ENCODE measurements around the gene ZBTB47.

Gene ZBTB47

DNA sequence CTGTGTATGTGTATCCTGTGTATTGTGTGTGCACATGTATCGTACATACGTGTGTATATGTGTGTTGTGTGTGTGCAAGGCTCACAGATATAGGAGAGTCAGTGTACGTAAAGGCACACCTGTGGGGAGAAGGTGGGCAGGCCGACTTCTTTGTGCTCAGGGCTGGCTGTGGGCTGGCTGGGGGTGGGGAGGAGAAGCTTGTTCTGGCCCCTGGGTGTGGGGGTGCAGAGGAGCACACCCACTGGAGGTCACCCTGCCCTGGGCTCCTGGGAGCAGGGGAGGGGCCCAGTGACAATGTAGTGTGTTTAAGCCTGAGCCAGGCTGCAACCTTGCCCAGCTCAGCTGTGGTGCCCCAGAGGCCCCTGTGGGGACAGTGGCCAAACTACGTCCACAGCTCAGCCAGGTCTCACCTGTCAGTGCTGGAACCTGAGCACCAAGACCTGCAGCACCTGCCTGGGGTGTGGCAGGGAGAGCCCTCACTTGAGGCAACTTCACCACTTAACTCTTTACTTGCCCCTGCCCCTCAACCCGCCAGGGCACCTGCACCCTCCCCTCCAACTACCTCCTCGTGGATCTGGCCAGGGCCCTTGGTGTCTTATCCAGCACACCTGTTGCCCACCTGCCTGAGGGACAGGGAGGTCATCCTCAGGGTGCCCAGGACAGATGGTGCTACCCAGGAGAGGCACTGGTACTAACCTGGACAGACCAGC is 51.7 kb downstream of the ZBTB47 start:
- H3K4me2 ChIP-seq (ENCODE audit: low read depth, low read length, poor library complexity, severe bottlenecking): no peak overlapping the region
- H3K4me1 ChIP-seq (ENCODE audit: insufficient read depth, low read length, poor library complexity, severe bottlenecking): no peaks in the 10 kb centered on the region
- H3K79me2 ChIP-seq (ENCODE audit: insufficient read depth, low read length): no peaks in the 10 kb centered on the region
- H3K27me3 ChIP-seq (ENCODE audit: insufficient read depth, low read length, poor library complexity, severe bottlenecking): no peaks in the 10 kb centered on the region
- H4K20me1 ChIP-seq (ENCODE audit: insufficient read depth, low read length, poor library complexity, severe bottlenecking): no peaks in the 10 kb centered on the region
- H3K9me3 ChIP-seq (ENCODE audit: insufficient read depth, low read depth, low read length): no peaks in the 10 kb centered on the region
- H3K9me2 ChIP-seq (replicated peaks; ENCODE audit: low read depth, low read length): no peaks in the 10 kb centered on the region
- H3K36me3 ChIP-seq (ENCODE audit: insufficient read depth, low read length): no peaks in the 10 kb centered on the region
- no peak overlapping the region for H3K9ac ChIP-seq (ENCODE audit: low read depth, low read length, poor library complexity, severe bottlenecking)
- H3F3A ChIP-seq (ENCODE audit: low read depth): no peaks in the 10 kb centered on the region
- no peak for TF ChIP-seq EZH2phosphoT487 (IDR thresholded peaks at IDR 0.05; ENCODE audit: borderline replicate concordance)
- TF ChIP-seq, protein P1, sequence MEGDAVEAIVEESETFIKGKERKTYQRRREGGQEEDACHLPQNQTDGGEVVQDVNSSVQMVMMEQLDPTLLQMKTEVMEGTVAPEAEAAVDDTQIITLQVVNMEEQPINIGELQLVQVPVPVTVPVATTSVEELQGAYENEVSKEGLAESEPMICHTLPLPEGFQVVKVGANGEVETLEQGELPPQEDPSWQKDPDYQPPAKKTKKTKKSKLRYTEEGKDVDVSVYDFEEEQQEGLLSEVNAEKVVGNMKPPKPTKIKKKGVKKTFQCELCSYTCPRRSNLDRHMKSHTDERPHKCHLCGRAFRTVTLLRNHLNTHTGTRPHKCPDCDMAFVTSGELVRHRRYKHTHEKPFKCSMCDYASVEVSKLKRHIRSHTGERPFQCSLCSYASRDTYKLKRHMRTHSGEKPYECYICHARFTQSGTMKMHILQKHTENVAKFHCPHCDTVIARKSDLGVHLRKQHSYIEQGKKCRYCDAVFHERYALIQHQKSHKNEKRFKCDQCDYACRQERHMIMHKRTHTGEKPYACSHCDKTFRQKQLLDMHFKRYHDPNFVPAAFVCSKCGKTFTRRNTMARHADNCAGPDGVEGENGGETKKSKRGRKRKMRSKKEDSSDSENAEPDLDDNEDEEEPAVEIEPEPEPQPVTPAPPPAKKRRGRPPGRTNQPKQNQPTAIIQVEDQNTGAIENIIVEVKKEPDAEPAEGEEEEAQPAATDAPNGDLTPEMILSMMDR (conservative IDR thresholded peaks at IDR 0.05; ENCODE audit: low read length): no peak
- H3K4me3 ChIP-seq (ENCODE audit: low read length, poor library complexity, severe bottlenecking): no peak overlapping the region
- no peak overlapping the region for H2AFZ ChIP-seq (ENCODE audit: low read length)

DNA sequence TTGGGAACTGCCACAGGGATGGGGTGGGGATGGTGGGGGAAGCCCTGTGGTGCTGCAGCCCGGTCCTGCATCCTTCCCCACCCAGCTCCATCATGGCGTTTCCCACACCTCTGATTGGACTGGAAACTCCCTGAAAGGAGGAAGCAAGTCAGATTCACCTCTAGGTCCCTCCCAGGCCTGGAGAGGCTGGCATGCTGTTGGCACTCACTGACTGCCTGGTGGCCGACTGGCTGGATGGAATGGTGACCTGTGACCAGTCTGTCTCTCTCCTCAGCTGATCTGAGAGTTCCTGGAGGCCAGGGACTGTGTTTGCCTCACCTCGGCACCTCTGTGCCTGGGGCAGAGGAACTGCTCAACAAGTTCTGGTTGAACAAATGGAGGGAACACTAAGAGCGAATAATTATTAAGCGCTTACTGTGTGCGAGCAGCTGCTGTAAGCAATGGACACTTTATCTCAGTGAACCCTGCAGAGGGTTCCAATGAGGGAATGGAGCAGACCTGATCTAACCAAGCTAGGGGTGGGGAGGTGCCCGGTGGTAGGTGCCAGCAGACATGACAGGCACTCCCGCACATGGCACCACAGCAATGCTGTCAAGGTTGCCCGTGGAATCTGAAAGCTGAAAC is 52.6 kb downstream of the ZBTB47 start:
- Histone ChIP-seq H4K20me1 (ENCODE audit: insufficient read depth, low read length, poor library complexity, severe bottlenecking) (no peaks in the 10 kb centered on the region), H3K36me3 (ENCODE audit: insufficient read depth, low read length) (no peaks in the 10 kb centered on the region), H3F3A (ENCODE audit: low read depth) (no peaks in the 10 kb centered on the region), H3K4me3 (ENCODE audit: low read length, poor library complexity, severe bottlenecking) (no peak overlapping the region), H3K27me3 (ENCODE audit: insufficient read depth, low read length, poor library complexity, severe bottlenecking) (no peaks in the 10 kb centered on the region), H3K4me1 (ENCODE audit: insufficient read depth, low read length, poor library complexity, severe bottlenecking) (no peaks in the 10 kb centered on the region), H2AFZ (ENCODE audit: low read length) (no peak overlapping the region), H3K79me2 (ENCODE audit: insufficient read depth, low read length) (no peaks in the 10 kb centered on the region), H3K4me2 (ENCODE audit: low read depth, low read length, poor library complexity, severe bottlenecking) (no peak overlapping the region), H3K9me3 (ENCODE audit: insufficient read depth, low read depth, low read length) (no peaks in the 10 kb centered on the region), H3K9ac (ENCODE audit: low read depth, low read length, poor library complexity, severe bottlenecking) (no peak overlapping the region), H3K9me2 (replicated peaks; ENCODE audit: low read depth, low read length) (no peaks in the 10 kb centered on the region)
- TF ChIP-seq, protein P1 (conservative IDR thresholded peaks at IDR 0.05; ENCODE audit: low read length): no peak
- no peak for TF ChIP-seq EZH2phosphoT487 (IDR thresholded peaks at IDR 0.05; ENCODE audit: borderline replicate concordance)

DNA sequence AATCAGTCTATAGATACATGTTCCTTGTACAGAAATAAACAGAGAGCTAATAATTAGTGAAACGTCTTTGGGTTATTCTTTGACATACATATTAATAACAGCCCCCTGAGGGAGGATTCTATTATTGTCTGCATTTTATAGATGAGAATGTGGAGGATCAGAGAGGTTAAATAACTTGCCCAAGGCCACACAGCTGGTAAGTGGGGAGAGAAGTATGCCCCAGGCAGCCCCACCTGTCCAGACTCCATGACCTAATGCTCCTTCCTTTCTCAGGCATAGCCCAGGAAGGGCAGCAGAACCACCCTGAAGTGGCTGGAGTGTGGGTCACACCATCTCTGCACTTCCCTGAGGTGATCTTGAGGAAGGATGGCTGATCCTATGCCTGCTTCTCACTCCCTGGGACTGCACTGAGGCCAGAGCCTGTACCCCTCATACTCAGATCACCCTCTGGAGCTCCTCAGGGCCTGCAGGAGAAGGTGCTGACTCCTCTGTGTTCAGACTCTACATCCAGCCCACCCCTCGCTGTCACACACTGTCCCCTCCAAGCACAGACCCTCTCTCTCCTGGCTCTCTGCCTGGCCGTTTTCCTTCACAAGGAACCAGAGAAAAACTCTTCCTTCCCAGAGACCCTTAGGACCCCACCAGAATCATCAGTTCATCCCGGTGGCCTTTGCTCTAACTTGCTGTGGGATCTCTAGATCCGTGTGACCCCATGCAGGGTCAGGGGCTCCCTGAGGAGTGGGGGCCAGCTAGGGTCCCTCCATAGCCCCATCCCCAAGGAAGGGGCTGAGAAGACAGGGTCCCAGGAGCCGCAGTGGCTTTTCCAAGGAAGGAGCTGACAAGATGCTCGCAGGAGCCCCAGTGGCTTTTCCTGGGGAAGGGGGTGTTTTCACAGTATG is 53.5 kb downstream of the ZBTB47 start:
- Histone ChIP-seq H3K27me3 (ENCODE audit: insufficient read depth, low read length, poor library complexity, severe bottlenecking) (no peaks in the 10 kb centered on the region), H3K4me2 (ENCODE audit: low read depth, low read length, poor library complexity, severe bottlenecking) (no peak overlapping the region)

More for the DNA sequence above, 53.5 kb downstream of the ZBTB47 start:
- Histone ChIP-seq H3K79me2 (ENCODE audit: insufficient read depth, low read length) (no peaks in the 10 kb centered on the region), H3K36me3 (ENCODE audit: insufficient read depth, low read length) (no peaks in the 10 kb centered on the region), H2AFZ (ENCODE audit: low read length) (no peak overlapping the region), H3K9ac (ENCODE audit: low read depth, low read length, poor library complexity, severe bottlenecking) (no peak overlapping the region), H3K4me1 (ENCODE audit: insufficient read depth, low read length, poor library complexity, severe bottlenecking) (no peaks in the 10 kb centered on the region), H3K4me3 (ENCODE audit: low read length, poor library complexity, severe bottlenecking) (no peak overlapping the region), H3K9me2 (replicated peaks; ENCODE audit: low read depth, low read length) (no peaks in the 10 kb centered on the region), H3K9me3 (ENCODE audit: insufficient read depth, low read depth, low read length) (no peaks in the 10 kb centered on the region), H4K20me1 (ENCODE audit: insufficient read depth, low read length, poor library complexity, severe bottlenecking) (no peaks in the 10 kb centered on the region), H3F3A (ENCODE audit: low read depth) (no peaks in the 10 kb centered on the region)
- no peak for TF ChIP-seq EZH2phosphoT487 (IDR thresholded peaks at IDR 0.05; ENCODE audit: borderline replicate concordance)
- TF ChIP-seq, protein P1 (conservative IDR thresholded peaks at IDR 0.05; ENCODE audit: low read length): no peak

Data from Loucy (cell line).